Measurements from ENCODE around the gene ST8SIA5.

- no peak for TF ChIP-seq EZH2 (IDR thresholded peaks at IDR 0.05; ENCODE audit: borderline replicate concordance, low read length)
- TF ChIP-seq, protein P1, sequence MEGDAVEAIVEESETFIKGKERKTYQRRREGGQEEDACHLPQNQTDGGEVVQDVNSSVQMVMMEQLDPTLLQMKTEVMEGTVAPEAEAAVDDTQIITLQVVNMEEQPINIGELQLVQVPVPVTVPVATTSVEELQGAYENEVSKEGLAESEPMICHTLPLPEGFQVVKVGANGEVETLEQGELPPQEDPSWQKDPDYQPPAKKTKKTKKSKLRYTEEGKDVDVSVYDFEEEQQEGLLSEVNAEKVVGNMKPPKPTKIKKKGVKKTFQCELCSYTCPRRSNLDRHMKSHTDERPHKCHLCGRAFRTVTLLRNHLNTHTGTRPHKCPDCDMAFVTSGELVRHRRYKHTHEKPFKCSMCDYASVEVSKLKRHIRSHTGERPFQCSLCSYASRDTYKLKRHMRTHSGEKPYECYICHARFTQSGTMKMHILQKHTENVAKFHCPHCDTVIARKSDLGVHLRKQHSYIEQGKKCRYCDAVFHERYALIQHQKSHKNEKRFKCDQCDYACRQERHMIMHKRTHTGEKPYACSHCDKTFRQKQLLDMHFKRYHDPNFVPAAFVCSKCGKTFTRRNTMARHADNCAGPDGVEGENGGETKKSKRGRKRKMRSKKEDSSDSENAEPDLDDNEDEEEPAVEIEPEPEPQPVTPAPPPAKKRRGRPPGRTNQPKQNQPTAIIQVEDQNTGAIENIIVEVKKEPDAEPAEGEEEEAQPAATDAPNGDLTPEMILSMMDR (IDR thresholded peaks at IDR 0.05; ENCODE audit: low read length) = no peak
Measured at GRCh38 chr18:46623541-46623940, 133.3 kb downstream of the ST8SIA5 start.

Data from OCI-LY1 (cell line).